Liver (tissue), 9 donors: ENCODE data around the gene C2. TPM values are rescaled to one million over a fixed set of nuclear protein-coding genes. Genes with fewer than 3 reads are reported as not detected.
"Not testable (repeated sequence)": the region's sequence is repeated elsewhere in the genome, so short reads cannot be mapped to it uniquely, and the experiment has no call there.

Source experiments
- DNase-seq: peaks from one replicate; pipeline ENCODE4 v3.0.0-alpha.2; 2017; ENCODE audit warnings: low spot score
- H3K27ac ChIP-seq, 2 donors: one replicate each; pipeline ENCODE4 v1.7.0; 2013; ENCODE audit warnings: inconsistent platforms in 2 of 2, low read length in 2 of 2, control low read depth in 1 of 2, low read depth in 1 of 2, mild to moderate bottlenecking in 1 of 2
- H3K27me3 ChIP-seq, 4 donors: one replicate each; pipeline versions ENCODE4 v1.6.1 to v1.7.0; 2013; ENCODE audit warnings: low read length in 3 of 4, inconsistent platforms in 1 of 4, mild to moderate bottlenecking in 1 of 4, moderate library complexity in 1 of 4; ENCODE audit not compliant: control insufficient read depth in 4 of 4, insufficient read depth in 4 of 4
- H3K36me3 ChIP-seq, 4 donors: one replicate each; pipeline versions ENCODE4 v1.6.1 to v1.7.0; 2013; ENCODE audit warnings: low read length in 3 of 4, mild to moderate bottlenecking in 3 of 4, low read depth in 1 of 4, moderate library complexity in 1 of 4; ENCODE audit not compliant: control insufficient read depth in 4 of 4, insufficient read depth in 3 of 4
- H3K4me1 ChIP-seq, 4 donors: one replicate each; pipeline versions ENCODE4 v1.6.1 to v1.7.0; 2013; ENCODE audit warnings: low read length in 3 of 4, mild to moderate bottlenecking in 3 of 4, moderate library complexity in 1 of 4; ENCODE audit not compliant: control insufficient read depth in 4 of 4, insufficient read depth in 4 of 4
- H3K4me3 ChIP-seq, 3 donors: one replicate each; pipeline versions ENCODE4 v1.6.1 to v1.7.0; 2013; ENCODE audit warnings: low read length in 3 of 3, control low read depth in 1 of 3, low read depth in 1 of 3, mild to moderate bottlenecking in 1 of 3
- H3K9ac ChIP-seq, 2 donors: one replicate each; pipeline ENCODE4 v1.7.0; 2013; ENCODE audit warnings: low read length in 2 of 2, mild to moderate bottlenecking in 2 of 2, moderate library complexity in 2 of 2, control low read depth in 1 of 2, low read depth in 1 of 2
- H3K9me3 ChIP-seq, 4 donors: one replicate each; pipeline versions ENCODE4 v1.6.1 to v1.7.0; 2013; ENCODE audit warnings: low read length in 3 of 4; ENCODE audit not compliant: control insufficient read depth in 4 of 4
- EGR1 ChIP-seq, 2 donors: IDR thresholded peaks; 2 replicates each; pipeline ENCODE4 v1.6.1; 2016 to 2018; ENCODE audit warnings: antibody characterized with exemption in 2 of 2, low read depth in 2 of 2
- FOXA1 ChIP-seq: IDR thresholded peaks from 2 replicates; pipeline ENCODE4 v1.6.1; 2016; ENCODE audit warnings: antibody characterized with exemption
- FOXA2 ChIP-seq: IDR thresholded peaks from 2 replicates; pipeline ENCODE4 v1.6.1; 2016; ENCODE audit warnings: antibody characterized with exemption
- GABPA ChIP-seq, 2 donors: IDR thresholded peaks in 1 of 2; conservative IDR thresholded peaks in 1 of 2; 2 replicates each; pipeline ENCODE4 v1.6.1; 2016; ENCODE audit warnings: antibody characterized with exemption in 2 of 2, mild to moderate bottlenecking in 1 of 2, moderate library complexity in 1 of 2
- HNF4A ChIP-seq, 2 donors: conservative IDR thresholded peaks; 2 replicates each; pipeline ENCODE4 v1.6.1; 2016; ENCODE audit warnings: antibody characterized with exemption in 2 of 2, mild to moderate bottlenecking in 2 of 2
- RAD21 ChIP-seq, 2 donors: IDR thresholded peaks; 2 replicates each; pipeline ENCODE4 v1.6.1; 2016; ENCODE audit warnings: antibody characterized with exemption in 2 of 2, mild to moderate bottlenecking in 2 of 2
- RXRA ChIP-seq, 2 donors: IDR thresholded peaks; 2 replicates each; pipeline ENCODE4 v1.6.1; 2017 to 2018; ENCODE audit warnings: antibody characterized with exemption in 2 of 2, mild to moderate bottlenecking in 1 of 2
- YY1 ChIP-seq: IDR thresholded peaks from 2 replicates; pipeline ENCODE4 v1.6.1; 2016; ENCODE audit warnings: antibody characterized with exemption, mild to moderate bottlenecking
- WGBS: extraction: QIAGEN DNeasy Blood & Tissue Kit; methylation state at CpG from one replicate; pipeline ENCODE4 v1.1.7; 2013; 5-methylcytosine and 5-hydroxymethylcytosine counted together
- polyA plus RNA-seq, 2 donors: library from polyadenylated mRNA; stranded (reverse) in 1 of 2; unstranded in 1 of 2; fragments of 200-250 nt in 1 of 2; fragments of >200 nt in 1 of 2; fragmentation: Nextera tagmentation in 1 of 2; extraction: Ambion mirVana in 1 of 2; gene quantifications; one replicate each; pipeline versions ENCODE4 v1.2.1 to v1.2.3, GENCODE V29; 2013 to 2015
- total RNA-seq, 2 donors: library from RNA; depleted of rRNA; stranded (reverse); fragments of >200 nt; gene quantifications; one replicate each; pipeline ENCODE4 v1.2.3, GENCODE V29; 2014
- TF ChIP-seq, protein P1 (sequence below): IDR thresholded peaks from 2 replicates; pipeline ENCODE4 v1.6.1; 2016; ENCODE audit warnings: antibody characterized with exemption, mild to moderate bottlenecking
- TF ChIP-seq, protein P2 (sequence below): IDR thresholded peaks from 2 replicates; pipeline ENCODE4 v1.6.1; 2016; ENCODE audit warnings: antibody characterized with exemption
- donor health status: healthy.
- donor health status: healthy.
- donor health status: healthy.
- donor health status: healthy.
- donor health status: healthy.

The C2 gene
- total and polyA plus RNA-seq, 4 donors: 212 to 522 (median 397) TPM

DNA sequence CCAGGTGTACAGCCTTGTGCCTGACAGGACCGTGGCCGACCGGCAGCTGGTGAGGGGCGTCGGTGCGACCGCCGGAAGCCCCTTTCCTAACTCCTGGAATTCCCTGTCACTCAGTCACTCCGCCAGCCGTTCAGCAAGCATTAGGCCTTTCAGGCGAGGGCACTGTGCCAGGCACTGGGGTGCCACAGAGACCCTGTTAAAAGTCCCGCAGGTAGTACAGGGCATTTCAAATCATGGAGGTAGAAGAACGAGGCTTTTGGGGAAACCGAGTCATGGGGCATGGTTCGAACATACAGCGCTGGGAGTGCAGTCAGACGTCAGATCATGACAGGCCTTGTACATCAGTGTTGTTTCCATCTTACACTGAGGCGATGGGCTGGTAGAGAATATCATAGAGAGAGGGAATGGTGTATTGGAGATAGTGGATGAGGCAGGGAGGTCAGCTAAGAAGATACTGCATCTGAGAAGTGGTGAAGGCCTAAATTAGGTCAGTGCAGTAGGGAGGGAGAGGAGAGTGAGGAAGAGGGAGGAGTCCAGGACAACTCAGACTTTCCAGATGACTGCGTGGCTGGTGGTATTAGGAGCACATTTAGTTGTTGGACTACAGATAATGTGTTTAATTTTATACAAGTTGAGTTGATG, 45.3 kb downstream of the C2 start:
- Histone ChIP-seq H3K9me3 (no peaks in the 10 kb centered on the region), H3K36me3 (peaks cover 6 to 27% (median 12%) of the 10 kb centered on the region in 4 donors), H3K9ac (peak overlapping the region; percentile 69 to 82), H3K4me1 (peaks cover 6 to 34% (median 29%) of the 10 kb centered on the region in 4 donors), H3K27ac (peak overlapping the region; percentile 98 to 99), H3K4me3 (peak overlapping the region; percentile 69 to 93 (median 78)), H3K27me3 (no peaks in the 10 kb centered on the region)
- no peak for DNase-seq
- TF ChIP-seq GABPA (IDR thresholded peaks at IDR 0.05 in 1 of 2, conservative IDR thresholded peaks at IDR 0.05 in 1 of 2) (no peak), YY1 (no peak), FOXA2 (no peak), RXRA (IDR thresholded peaks at IDR 0.05) (no peak), FOXA1 (no peak)
- TF ChIP-seq, protein P1, sequence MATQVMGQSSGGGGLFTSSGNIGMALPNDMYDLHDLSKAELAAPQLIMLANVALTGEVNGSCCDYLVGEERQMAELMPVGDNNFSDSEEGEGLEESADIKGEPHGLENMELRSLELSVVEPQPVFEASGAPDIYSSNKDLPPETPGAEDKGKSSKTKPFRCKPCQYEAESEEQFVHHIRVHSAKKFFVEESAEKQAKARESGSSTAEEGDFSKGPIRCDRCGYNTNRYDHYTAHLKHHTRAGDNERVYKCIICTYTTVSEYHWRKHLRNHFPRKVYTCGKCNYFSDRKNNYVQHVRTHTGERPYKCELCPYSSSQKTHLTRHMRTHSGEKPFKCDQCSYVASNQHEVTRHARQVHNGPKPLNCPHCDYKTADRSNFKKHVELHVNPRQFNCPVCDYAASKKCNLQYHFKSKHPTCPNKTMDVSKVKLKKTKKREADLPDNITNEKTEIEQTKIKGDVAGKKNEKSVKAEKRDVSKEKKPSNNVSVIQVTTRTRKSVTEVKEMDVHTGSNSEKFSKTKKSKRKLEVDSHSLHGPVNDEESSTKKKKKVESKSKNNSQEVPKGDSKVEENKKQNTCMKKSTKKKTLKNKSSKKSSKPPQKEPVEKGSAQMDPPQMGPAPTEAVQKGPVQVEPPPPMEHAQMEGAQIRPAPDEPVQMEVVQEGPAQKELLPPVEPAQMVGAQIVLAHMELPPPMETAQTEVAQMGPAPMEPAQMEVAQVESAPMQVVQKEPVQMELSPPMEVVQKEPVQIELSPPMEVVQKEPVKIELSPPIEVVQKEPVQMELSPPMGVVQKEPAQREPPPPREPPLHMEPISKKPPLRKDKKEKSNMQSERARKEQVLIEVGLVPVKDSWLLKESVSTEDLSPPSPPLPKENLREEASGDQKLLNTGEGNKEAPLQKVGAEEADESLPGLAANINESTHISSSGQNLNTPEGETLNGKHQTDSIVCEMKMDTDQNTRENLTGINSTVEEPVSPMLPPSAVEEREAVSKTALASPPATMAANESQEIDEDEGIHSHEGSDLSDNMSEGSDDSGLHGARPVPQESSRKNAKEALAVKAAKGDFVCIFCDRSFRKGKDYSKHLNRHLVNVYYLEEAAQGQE: no peak
- 12% methylated on average over 19 of the region's 19 CpGs for WGBS

DNA sequence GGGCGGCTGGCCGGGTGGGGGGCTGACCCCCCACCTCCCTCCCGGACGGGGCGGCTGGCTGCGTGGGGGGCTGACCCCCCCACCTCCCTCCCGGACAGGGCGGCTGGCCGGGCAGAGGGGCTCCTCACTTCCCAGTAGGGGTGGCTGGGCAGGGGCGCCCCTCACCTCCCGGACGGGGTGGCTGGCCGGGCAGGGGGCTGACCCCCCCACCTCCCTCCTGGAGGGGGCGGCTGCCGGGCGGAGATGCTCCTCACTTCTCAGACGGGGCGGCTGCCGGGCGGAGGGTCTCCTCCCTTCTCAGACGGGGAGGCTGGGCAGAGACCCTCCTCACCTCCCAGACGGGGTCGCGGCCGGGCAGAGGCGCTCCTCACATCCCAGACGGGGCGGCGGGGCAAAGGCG, 48.5 kb downstream of the C2 start:
- not testable (repeated sequence) for DNase-seq, H3K9ac ChIP-seq, H3K36me3 ChIP-seq, H3K4me3 ChIP-seq, H3K9me3 ChIP-seq, H3K27ac ChIP-seq, H3K27me3 ChIP-seq
- 94% methylated on average over 30 of the region's 30 CpGs for WGBS
- peaks cover 11 to 45% (median 36%) of the 10 kb centered on the region in 4 donors for H3K4me1 ChIP-seq

DNA sequence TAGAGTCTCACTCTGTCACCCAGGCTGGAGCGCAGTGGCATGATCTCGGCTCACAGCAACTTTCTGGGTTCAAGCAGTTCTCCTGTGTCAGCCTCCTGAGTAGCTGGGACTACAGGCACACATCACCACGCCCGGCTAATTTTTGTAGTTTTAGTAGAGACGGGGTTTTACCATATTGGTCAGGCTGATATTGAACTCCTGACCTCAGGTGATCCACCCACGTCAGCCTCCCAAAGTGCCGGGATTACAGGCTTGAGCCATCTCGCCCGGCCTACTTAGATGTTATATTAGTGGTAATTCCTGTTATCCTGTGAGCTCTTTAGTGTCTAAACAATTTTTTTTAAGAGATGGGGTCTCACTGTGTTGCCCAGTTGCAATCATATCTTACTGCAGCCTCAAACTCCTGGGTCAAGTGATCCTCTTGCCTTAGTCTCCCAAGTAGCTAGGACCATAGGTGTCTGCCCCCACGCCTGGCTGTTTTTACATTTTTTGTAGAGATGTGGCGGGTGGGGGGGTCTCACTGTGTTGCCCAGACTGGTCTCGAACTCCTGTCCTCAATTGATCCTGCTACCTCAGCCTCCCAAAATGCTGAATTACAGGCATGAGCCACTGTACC, 50.4 kb downstream of the C2 start:
- Histone ChIP-seq H3K9ac (peak overlapping the region in 1 of 2 donors; percentile 56), H3K4me1 (peaks cover 8 to 32% (median 28%) of the 10 kb centered on the region in 4 donors), H3K27me3 (no peaks in the 10 kb centered on the region), H3K9me3 (no peaks in the 10 kb centered on the region), H3K27ac (peak overlapping the region; percentile 72 to 76), H3K36me3 (no peaks in the 10 kb centered on the region), H3K4me3 (peak overlapping the region; percentile 7 to 36 (median 23))
- TF ChIP-seq HNF4A (conservative IDR thresholded peaks at IDR 0.05): no peak
- peak in 1 of 2 donors; percentile 45 for TF ChIP-seq EGR1 (IDR thresholded peaks at IDR 0.05; ENCODE audit: low read depth in 2 of 2)
- TF ChIP-seq YY1: peak; percentile 47
- TF ChIP-seq, protein P2, sequence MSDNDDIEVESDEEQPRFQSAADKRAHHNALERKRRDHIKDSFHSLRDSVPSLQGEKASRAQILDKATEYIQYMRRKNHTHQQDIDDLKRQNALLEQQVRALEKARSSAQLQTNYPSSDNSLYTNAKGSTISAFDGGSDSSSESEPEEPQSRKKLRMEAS: no peak
- peak; percentile 66 to 71 for TF ChIP-seq RXRA (IDR thresholded peaks at IDR 0.05)
- TF ChIP-seq RAD21 (IDR thresholded peaks at IDR 0.05): no peak
- 57% methylated on average over 12 of the region's 12 CpGs for WGBS
- DNase-seq: no peak
